Endothelial cell of hepatic sinusoid (primary cell): Measurements from ENCODE around the gene TASL.
"Not testable (repeated sequence)": the region's sequence is repeated elsewhere in the genome, so short reads cannot be mapped to it uniquely, and the experiment has no call there.

ENCODE experiments used
- in situ Hi-C: cut with HindIII; loops from 2 replicates; pipeline ENCODE4 v1.10.0; 2017; ENCODE audit warnings: low sequenced_read_pairs

TASL gene

DNA sequence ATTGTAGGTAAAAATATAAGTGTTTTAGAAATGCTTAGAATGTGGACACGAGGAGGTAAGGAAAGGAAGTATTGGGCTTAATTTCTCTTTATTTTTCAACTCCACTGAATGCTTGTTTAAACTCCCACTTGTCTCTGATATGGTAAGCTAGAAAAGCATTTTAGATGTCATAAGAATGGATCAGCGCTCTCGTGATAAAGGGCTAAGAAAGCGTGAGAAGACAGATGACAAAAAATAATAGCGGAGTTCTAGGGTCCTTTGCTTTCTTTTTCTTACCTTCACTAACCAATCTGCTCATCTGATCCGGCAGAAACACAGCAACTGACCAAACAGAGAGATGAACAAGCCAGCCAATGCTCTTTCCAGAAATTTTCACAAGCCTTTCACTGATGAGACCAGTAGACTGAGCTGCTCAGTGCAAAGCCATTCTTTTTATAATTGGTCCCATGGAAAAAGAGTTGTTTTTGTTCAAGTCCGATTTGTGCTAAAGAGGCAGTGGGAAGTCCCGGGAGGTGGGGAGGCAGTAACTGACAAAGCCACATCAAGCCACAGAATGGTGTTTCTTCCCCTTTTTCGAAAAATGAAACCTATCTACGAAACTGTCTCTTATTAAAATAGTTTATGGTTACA, at the start of gene TASL:
Gene TASL, minus strand, starts transcription at position 405 of the 630 bp plus-strand sequence. CDS start 17,411 bp downstream, outside the sequence.
- in situ Hi-C loops, result no loop called here

GRCh38 chrX:30626402-30626801, 48.8 kb upstream of the TASL start:
- in situ Hi-C loops, result no loop called here

- in situ Hi-C loops, result no loop called here
These were observed 44.8 kb upstream of the TASL start for GRCh38 chrX:30622361-30622760.

DNA sequence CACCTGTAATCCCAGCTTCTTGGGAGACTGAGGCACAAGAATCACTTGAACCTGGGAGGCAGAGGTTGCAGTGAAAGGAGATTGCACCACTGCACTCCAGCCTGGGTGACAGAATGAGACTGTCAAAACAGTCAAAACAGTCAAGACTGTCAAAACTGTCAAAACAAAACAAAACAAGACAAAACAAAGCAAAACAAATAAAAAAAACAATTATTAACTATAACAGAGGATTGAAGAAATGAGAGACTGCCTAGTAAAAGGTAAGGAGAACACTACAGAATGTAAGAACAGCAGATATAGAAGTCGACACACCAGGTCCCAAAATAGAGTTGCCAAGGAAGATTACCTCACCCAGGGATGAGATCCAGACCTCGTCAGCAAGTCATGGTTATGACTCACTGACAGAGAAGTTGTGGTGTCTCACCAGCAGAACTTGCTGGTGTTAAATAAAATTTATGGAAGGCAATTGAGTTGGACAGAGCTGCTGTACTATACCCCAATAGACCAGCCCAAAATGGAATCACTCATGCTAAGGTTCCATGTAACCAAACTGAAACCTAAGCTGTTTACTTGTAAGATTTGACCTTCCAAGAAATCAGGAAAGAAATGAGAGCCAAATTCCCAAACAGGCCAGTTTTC, 43.5 kb upstream of the TASL start:
- in situ Hi-C loops, result no loop called here

DNA sequence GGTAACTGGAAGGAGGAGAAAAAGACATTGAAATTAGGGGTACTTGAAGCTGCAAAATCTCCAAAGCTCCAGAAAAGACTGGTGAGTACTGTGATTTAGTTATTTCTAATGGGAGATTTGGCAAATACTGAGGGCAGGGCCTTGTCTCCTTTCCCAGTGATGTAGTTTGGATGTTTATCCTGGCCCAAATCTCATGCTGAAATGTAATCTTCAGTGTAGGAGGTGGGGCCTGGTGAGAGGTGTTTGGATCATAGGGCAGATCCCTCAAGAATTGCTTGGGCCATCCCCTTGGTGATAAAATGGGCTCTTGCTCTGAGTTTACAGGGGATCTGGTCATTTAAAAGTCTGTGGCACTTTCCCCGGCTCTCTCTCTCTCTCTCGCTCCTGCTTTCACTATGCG, 42.6 kb upstream of the TASL start:
- in situ Hi-C loops, result no loop called here

DNA sequence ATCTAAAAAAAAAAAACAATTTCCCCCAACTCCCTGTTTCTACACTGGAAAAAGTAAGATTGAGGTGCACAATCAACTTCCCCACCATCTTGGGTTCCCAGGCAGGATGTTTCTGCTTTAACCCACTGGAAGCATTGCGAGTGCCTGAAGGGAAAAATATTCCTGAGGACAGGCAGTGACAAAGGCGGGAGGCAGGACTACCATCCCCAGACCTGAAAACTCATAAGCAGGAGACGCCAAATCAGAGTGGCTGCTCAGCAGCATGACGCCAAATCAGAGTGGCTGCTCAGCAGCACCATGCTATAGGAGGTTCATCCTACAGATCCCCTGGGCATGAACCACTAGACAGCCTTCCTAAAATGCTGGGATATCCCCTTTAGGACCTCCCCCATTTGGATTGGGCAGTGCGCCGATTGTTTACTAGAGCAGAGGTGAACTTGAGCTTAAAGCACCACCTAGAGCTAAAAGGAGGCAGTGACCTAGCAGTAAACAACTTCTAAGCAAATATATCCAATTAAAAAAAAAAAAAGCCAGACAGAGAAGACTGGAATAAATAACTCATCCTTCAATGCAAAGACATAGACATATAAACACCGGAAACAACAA, 40.7 kb upstream of the TASL start:
- in situ Hi-C loops, result no loop called here

- in situ Hi-C loops, result no loop called here
These were observed 37.7 kb upstream of the TASL start for GRCh38 chrX:30615229-30615628.

DNA sequence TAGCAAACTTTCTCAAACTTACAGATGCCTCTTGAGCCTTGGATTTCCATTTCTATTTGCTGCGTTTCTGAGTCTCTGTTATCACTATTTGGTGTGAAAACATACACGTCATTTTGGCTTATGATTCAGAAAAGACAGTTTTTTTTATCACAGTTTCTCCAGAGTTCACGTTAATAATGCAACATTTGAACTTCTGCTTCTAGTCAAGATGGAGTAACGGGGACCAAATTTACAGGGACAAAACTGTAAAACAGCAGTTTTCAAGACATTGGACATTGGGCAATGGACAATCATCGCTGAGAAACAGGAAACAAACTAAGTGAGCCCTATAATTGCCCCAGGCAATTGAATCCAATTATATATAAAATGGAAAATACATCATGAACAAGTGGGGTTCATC, 36.2 kb upstream of the TASL start:
- in situ Hi-C loops, result no loop called here

- in situ Hi-C loops, result no loop called here
These were observed 34.7 kb upstream of the TASL start for GRCh38 chrX:30612250-30612655.

DNA sequence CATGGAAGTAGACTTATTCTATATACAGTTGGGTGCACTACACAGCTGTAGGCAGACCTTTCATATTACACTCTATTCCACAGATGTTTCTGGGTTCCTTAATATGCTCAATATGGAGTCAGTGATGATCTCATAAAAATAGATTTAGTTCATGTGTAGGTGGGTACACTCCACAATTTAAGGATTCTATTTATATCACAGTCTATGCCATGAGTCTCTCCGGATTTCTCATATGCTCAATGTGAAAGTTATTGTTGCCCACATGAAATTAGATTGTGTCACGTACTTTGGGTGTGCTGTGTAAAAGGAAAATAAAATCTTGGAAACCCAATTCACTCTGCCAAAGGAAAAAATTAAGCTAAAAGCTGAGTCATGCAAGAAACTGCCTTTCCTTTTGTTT, 32.5 kb upstream of the TASL start:
- in situ Hi-C loops, result no loop called here

GRCh38 chrX:30607155-30607554, 29.6 kb upstream of the TASL start:
- in situ Hi-C loops, result no loop called here

DNA sequence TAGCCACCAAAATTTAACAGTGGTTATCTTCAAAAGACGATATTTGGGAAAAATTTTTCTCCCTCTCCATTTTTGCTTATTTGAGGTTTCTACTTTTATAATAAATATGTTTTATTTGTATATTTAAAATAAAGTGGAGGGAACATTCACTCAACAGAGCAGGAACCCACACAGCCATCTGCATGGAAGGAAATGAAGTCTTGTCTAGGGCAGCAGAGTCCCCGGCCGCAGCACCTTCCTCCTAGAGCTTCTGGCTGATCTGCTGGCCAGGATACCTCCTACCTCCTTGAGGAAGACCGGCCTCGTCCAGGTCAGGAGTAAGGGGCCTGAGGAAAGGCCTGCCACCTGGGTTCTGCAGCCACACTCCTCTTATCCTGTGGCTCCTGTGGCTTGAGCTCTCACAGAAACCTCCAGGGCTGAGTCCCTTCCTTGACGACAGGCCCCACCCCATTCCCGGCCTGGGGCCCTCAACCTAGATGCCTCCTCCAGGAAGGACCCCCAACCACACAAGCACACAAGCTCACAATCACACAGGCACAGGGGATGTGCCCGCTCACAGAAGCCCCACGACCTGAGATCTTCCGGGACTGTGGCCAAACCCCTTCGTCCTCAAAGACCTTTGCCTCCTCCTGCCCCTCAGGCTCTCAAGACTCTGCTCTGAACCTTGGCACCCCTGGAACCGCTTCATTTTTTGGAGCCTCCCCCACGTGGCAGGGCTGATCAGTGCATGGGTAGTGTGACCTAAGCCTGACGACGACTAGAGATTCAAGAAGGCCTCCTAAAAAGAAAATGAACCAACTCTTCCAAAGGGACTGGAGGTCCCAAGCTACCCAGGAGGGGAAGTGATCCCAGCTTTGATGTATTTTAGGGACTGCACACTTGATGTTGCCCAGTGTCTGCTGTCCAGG, 23.0 kb upstream of the TASL start:
- in situ Hi-C loops, result not testable (repeated sequence)

DNA sequence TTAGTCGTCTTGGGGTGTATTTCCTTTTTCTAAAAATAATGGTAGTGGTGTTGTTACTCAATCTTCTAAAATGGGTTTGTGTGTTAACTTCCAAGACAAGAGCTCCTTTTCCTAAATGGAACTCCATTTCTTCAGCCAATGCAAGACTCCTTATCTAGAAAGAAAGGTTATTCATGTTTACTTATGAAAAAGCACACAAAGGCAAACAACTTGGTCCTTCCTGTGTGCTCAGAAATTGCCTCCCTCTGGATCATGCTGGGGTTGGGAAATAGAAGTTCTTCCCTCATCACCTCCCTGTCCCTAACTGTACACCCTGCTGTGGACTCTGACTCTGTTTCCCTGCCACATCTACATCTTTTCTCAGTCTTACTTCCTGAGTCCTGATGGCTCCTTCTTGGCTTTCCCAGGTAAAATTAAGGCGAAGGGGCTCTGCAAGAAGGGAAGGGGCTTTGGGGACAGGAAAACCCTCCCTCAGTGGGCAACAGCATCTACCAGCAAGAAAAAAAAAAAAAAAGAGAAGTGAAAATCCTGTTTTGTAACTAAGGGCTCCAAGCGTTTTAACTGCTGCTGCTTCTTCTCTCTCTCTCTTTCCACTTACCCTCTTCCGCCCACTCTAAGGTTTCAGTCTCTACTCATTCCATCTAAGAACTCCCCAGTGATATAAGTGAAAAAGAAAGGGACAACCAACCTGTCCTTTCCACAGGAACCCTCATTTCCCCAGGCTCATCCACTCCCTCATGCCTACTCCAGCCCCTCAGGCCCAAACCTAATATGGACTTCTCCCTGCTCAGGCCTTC, 19.8 kb upstream of the TASL start:
- in situ Hi-C loops, result no loop called here

GRCh38 chrX:30593440-30594200, 16.1 kb upstream of the TASL start:
- in situ Hi-C loops, result loop anchor here (5.0 kb wide), 1 partner anchor 36 kb away; no protein-coding TSS in a partner anchor

DNA sequence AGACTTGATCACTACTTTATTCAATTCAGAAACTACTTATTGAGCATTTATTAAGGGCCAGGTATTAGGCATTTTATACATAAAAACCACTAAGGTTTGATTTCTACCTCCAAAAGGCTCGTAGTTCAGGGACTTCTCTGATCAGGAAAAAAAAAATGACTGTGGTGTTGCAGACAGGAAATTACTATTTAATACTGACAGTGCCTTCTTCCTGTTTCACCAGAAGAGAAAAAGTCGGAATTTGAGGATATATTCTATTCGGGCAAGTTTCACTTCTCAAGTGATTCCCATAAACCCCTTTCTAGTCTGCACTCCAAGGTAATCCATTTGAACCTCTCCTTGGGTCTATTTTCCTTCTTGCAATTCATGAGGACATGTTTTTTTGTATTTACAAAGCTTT, 15.3 kb upstream of the TASL start:
- in situ Hi-C loops, result loop anchor here (5.0 kb wide), 1 partner anchor 36 kb away; no protein-coding TSS in a partner anchor

- in situ Hi-C loops, result loop anchor here (5.0 kb wide), 1 partner anchor 33 kb away; no protein-coding TSS in a partner anchor
These were observed 12.8 kb upstream of the TASL start for GRCh38 chrX:30590368-30590767.

- in situ Hi-C loops, result no loop called here
These were observed 11.8 kb upstream of the TASL start for GRCh38 chrX:30589146-30589888.

- in situ Hi-C loops, result no loop called here
These were observed 8.9 kb upstream of the TASL start for GRCh38 chrX:30586516-30586915.

- in situ Hi-C loops, result no loop called here
These were observed 5.1 kb upstream of the TASL start for GRCh38 chrX:30582664-30583063.
